HL-60 (cell line): ENCODE data around the gene TFRC.

Source experiments
- CTCF ChIP-seq: IDR thresholded peaks from one replicate; pipeline ENCODE4 v1.5.1; 2011; ENCODE audit warnings: low read length, control low read depth, inconsistent platforms; ENCODE audit not compliant: insufficient read depth
- POLR2AphosphoS5 ChIP-seq: IDR thresholded peaks from 2 replicates; pipeline ENCODE4 v1.6.1; 2012; ENCODE audit warnings: low read depth
- REST ChIP-seq: IDR thresholded peaks from 2 replicates; pipeline ENCODE4 v1.6.1; 2012; ENCODE audit warnings: low read depth; ENCODE audit not compliant: insufficient replicate concordance

- TF ChIP-seq REST (no peak), CTCF (peak; percentile 85), POLR2AphosphoS5 (peak; percentile 25; the same call in 1 of the 2 replicates)
Measured at GRCh38 chr3:196073255-196073753, 8.6 kb downstream of the TFRC start.
